ENCODE data around the gene ILDR2. TPM values are rescaled to one million over a fixed set of nuclear protein-coding genes. Genes with fewer than 3 reads are reported as not detected.

The ILDR2 gene
- total RNA-seq, 3 donors from 2014 or later: 3.8 to 6.2 (median 4.8) TPM

GRCh38 chr1:166925810-166926478, 49.4 kb downstream of the ILDR2 start:
- no peaks in the 10 kb centered on the region for H3K9me3 Mint-ChIP-seq
- H3K36me3 Mint-ChIP-seq (ENCODE audit: insufficient read depth): no peaks in the 10 kb centered on the region
- H3K27me3 Mint-ChIP-seq (ENCODE audit: low read depth): peaks cover 20% of the 10 kb centered on the region
- DNase-seq (no peak), ATAC-seq (no peak)
- no peak overlapping the region for H3K4me3 Mint-ChIP-seq
- H3K4me1 Mint-ChIP-seq (ENCODE audit: low read depth): no peaks in the 10 kb centered on the region

- Mint-ChIP-seq H3K4me3 (no peak overlapping the region), H3K9me3 (no peaks in the 10 kb centered on the region), H3K27me3 (ENCODE audit: low read depth) (peaks cover 27% of the 10 kb centered on the region), H3K36me3 (ENCODE audit: insufficient read depth) (no peaks in the 10 kb centered on the region), H3K4me1 (ENCODE audit: low read depth) (no peaks in the 10 kb centered on the region)
- ATAC-seq: no peak
- no peak for DNase-seq
These were observed 50.4 kb downstream of the ILDR2 start for GRCh38 chr1:166924823-166925541.

GRCh38 chr1:166920561-166921475, 54.5 kb downstream of the ILDR2 start:
- Mint-ChIP-seq H3K27me3 (ENCODE audit: low read depth) (peaks cover 35% of the 10 kb centered on the region), H3K4me1 (ENCODE audit: low read depth) (no peaks in the 10 kb centered on the region), H3K4me3 (no peak overlapping the region), H3K36me3 (ENCODE audit: insufficient read depth) (no peaks in the 10 kb centered on the region), H3K9me3 (no peaks in the 10 kb centered on the region)
- no peak for DNase-seq
- ATAC-seq: peak; percentile 54 to 56

GRCh38 chr1:166918956-166919316, 56.4 kb downstream of the ILDR2 start:
- ATAC-seq: no peak
- Mint-ChIP-seq H3K27me3 (ENCODE audit: low read depth) (peaks cover 34% of the 10 kb centered on the region), H3K36me3 (ENCODE audit: insufficient read depth) (no peaks in the 10 kb centered on the region), H3K9me3 (no peaks in the 10 kb centered on the region), H3K4me3 (no peak overlapping the region), H3K4me1 (ENCODE audit: low read depth) (no peaks in the 10 kb centered on the region)
- DNase-seq: no peak

GRCh38 chr1:166918088-166918955, 57.0 kb downstream of the ILDR2 start:
- Mint-ChIP-seq H3K27me3 (ENCODE audit: low read depth) (peaks cover 34% of the 10 kb centered on the region), H3K4me1 (ENCODE audit: low read depth) (no peaks in the 10 kb centered on the region), H3K4me3 (no peak overlapping the region), H3K9me3 (no peaks in the 10 kb centered on the region), H3K36me3 (ENCODE audit: insufficient read depth) (no peaks in the 10 kb centered on the region)
- DNase-seq: no peak
- ATAC-seq: no peak

GRCh38 chr1:166915941-166916340, 59.4 kb downstream of the ILDR2 start:
- H3K27me3 Mint-ChIP-seq (ENCODE audit: low read depth): peaks cover 18% of the 10 kb centered on the region
- no peaks in the 10 kb centered on the region for H3K36me3 Mint-ChIP-seq (ENCODE audit: insufficient read depth)
- H3K4me3 Mint-ChIP-seq: no peak overlapping the region
- H3K9me3 Mint-ChIP-seq: no peaks in the 10 kb centered on the region
- no peak for DNase-seq
- ATAC-seq: no peak
- peaks cover under 1% of the 10 kb centered on the region for H3K4me1 Mint-ChIP-seq (ENCODE audit: low read depth)

- peaks cover 11% of the 10 kb centered on the region for H3K27me3 Mint-ChIP-seq (ENCODE audit: low read depth)
- peaks cover 6% of the 10 kb centered on the region for H3K4me1 Mint-ChIP-seq (ENCODE audit: low read depth)
- ATAC-seq (no peak), DNase-seq (no peak)
- no peaks in the 10 kb centered on the region for H3K9me3 Mint-ChIP-seq
- no peaks in the 10 kb centered on the region for H3K36me3 Mint-ChIP-seq (ENCODE audit: insufficient read depth)
- H3K4me3 Mint-ChIP-seq: no peak overlapping the region
These were observed 60.3 kb downstream of the ILDR2 start for GRCh38 chr1:166915042-166915441.

GRCh38 chr1:166914111-166914510, 61.2 kb downstream of the ILDR2 start:
- DNase-seq (no peak), ATAC-seq (no peak)
- no peaks in the 10 kb centered on the region for H3K9me3 Mint-ChIP-seq
- peaks cover 6% of the 10 kb centered on the region for H3K4me1 Mint-ChIP-seq (ENCODE audit: low read depth)
- no peak overlapping the region for H3K4me3 Mint-ChIP-seq
- H3K36me3 Mint-ChIP-seq (ENCODE audit: insufficient read depth): no peaks in the 10 kb centered on the region
- H3K27me3 Mint-ChIP-seq (ENCODE audit: low read depth): peaks cover 2% of the 10 kb centered on the region

- ATAC-seq: no peak
- H3K27me3 Mint-ChIP-seq (ENCODE audit: low read depth): no peaks in the 10 kb centered on the region
These were observed 63.7 kb downstream of the ILDR2 start for GRCh38 chr1:166911624-166912023.

GRCh38 chr1:166910396-166910994, 64.8 kb downstream of the ILDR2 start:
- Mint-ChIP-seq H3K36me3 (ENCODE audit: insufficient read depth) (no peaks in the 10 kb centered on the region), H3K27me3 (ENCODE audit: low read depth) (no peaks in the 10 kb centered on the region), H3K9me3 (no peaks in the 10 kb centered on the region), H3K4me3 (no peak overlapping the region), H3K4me1 (ENCODE audit: low read depth) (peaks cover 6% of the 10 kb centered on the region)
- ATAC-seq (peak; percentile 98 to 99), DNase-seq (peak; percentile 68)

More at GRCh38 chr1:166911624-166912023, 63.7 kb downstream of the ILDR2 start:
- Mint-ChIP-seq H3K4me3 (no peak overlapping the region), H3K9me3 (no peaks in the 10 kb centered on the region), H3K36me3 (ENCODE audit: insufficient read depth) (no peaks in the 10 kb centered on the region), H3K4me1 (ENCODE audit: low read depth) (peaks cover 6% of the 10 kb centered on the region)
- no peak for DNase-seq

- ATAC-seq (no peak), DNase-seq (no peak)
- Mint-ChIP-seq H3K9me3 (no peaks in the 10 kb centered on the region), H3K4me1 (ENCODE audit: low read depth) (peaks cover 6% of the 10 kb centered on the region), H3K27me3 (ENCODE audit: low read depth) (no peaks in the 10 kb centered on the region), H3K4me3 (no peak overlapping the region), H3K36me3 (ENCODE audit: insufficient read depth) (no peaks in the 10 kb centered on the region)
These were observed 66.4 kb downstream of the ILDR2 start for GRCh38 chr1:166908942-166909341.

GRCh38 chr1:166907763-166908162, 67.6 kb downstream of the ILDR2 start:
- DNase-seq (no peak), ATAC-seq (no peak)
- Mint-ChIP-seq H3K9me3 (no peaks in the 10 kb centered on the region), H3K4me1 (ENCODE audit: low read depth) (peaks cover 6% of the 10 kb centered on the region), H3K4me3 (no peak overlapping the region), H3K27me3 (ENCODE audit: low read depth) (no peaks in the 10 kb centered on the region), H3K36me3 (ENCODE audit: insufficient read depth) (no peaks in the 10 kb centered on the region)

GRCh38 chr1:166907051-166907450, 68.3 kb downstream of the ILDR2 start:
- Mint-ChIP-seq H3K27me3 (ENCODE audit: low read depth) (no peaks in the 10 kb centered on the region), H3K4me1 (ENCODE audit: low read depth) (peaks cover 6% of the 10 kb centered on the region), H3K4me3 (no peak overlapping the region), H3K9me3 (no peaks in the 10 kb centered on the region), H3K36me3 (ENCODE audit: insufficient read depth) (no peaks in the 10 kb centered on the region)
- ATAC-seq (no peak), DNase-seq (no peak)
